Stimulated activated naive CD8-positive, alpha-beta T cell treated with anti-CD3 and anti-CD28 coated beads, Interleukin-15, amount 100 ng/mL, for 72 hours (primary cell): ENCODE results near the gene RPL7A.

Source experiments
- ATAC-seq: fragments of 150-1000 bp; cut with Tn5 transposase; 2 replicates; pipeline ENCODE4 v1.10.0; 2021; ENCODE audit warnings: mild to moderate bottlenecking, moderate library complexity
- DNase-seq, 2 donors: peaks; one replicate each; pipeline ENCODE4 v3.0.0; 2021 to 2022
- H3K27ac Mint-ChIP-seq, 2 donors: one replicate each; pipeline ENCODE4 v1.8.0; 2022; ENCODE audit warnings: mild to moderate bottlenecking in 2 of 2, mixed read lengths in 2 of 2, moderate library complexity in 2 of 2
- H3K27me3 Mint-ChIP-seq: one replicate; pipeline ENCODE4 v1.8.0; 2022; ENCODE audit warnings: mixed read lengths
- H3K4me1 Mint-ChIP-seq: one replicate; pipeline ENCODE4 v1.8.0; 2022; ENCODE audit warnings: mild to moderate bottlenecking, mixed read lengths
- H3K4me3 Mint-ChIP-seq, 2 donors: one replicate each; pipeline ENCODE4 v1.8.0; 2022; ENCODE audit warnings: mild to moderate bottlenecking in 2 of 2, mixed read lengths in 2 of 2, moderate library complexity in 1 of 2
- H3K9me3 Mint-ChIP-seq, 2 donors: one replicate each; pipeline ENCODE4 v1.8.0; 2022; ENCODE audit warnings: mixed read lengths in 2 of 2

RPL7A gene

GRCh38 chr9:133396952-133397351 is 48.9 kb downstream of the RPL7A start:
- no peak overlapping the region for H3K27ac Mint-ChIP-seq
- H3K4me3 Mint-ChIP-seq: no peak overlapping the region
- peaks cover 12% of the 10 kb centered on the region for H3K27me3 Mint-ChIP-seq
- ATAC-seq (peak; percentile 37), DNase-seq (no peak)
- H3K9me3 Mint-ChIP-seq: no peaks in the 10 kb centered on the region
- H3K4me1 Mint-ChIP-seq: no peaks in the 10 kb centered on the region

GRCh38 chr9:133397370-133397769 is 49.4 kb downstream of the RPL7A start:
- Mint-ChIP-seq H3K27ac (no peak overlapping the region), H3K27me3 (peaks cover 12% of the 10 kb centered on the region), H3K4me1 (no peaks in the 10 kb centered on the region), H3K9me3 (no peaks in the 10 kb centered on the region), H3K4me3 (no peak overlapping the region)
- DNase-seq (no peak), ATAC-seq (no peak)

GRCh38 chr9:133397895-133398294 is 49.9 kb downstream of the RPL7A start:
- ATAC-seq (no peak), DNase-seq (no peak)
- Mint-ChIP-seq H3K9me3 (no peaks in the 10 kb centered on the region), H3K27me3 (peaks cover 12% of the 10 kb centered on the region), H3K27ac (no peak overlapping the region), H3K4me3 (no peak overlapping the region), H3K4me1 (no peaks in the 10 kb centered on the region)

GRCh38 chr9:133400292-133400691 is 52.3 kb downstream of the RPL7A start:
- H3K27ac Mint-ChIP-seq: no peak overlapping the region
- H3K9me3 Mint-ChIP-seq: no peaks in the 10 kb centered on the region
- H3K4me1 Mint-ChIP-seq: peaks cover 8% of the 10 kb centered on the region
- no peaks in the 10 kb centered on the region for H3K27me3 Mint-ChIP-seq
- ATAC-seq: no peak
- DNase-seq: no peak
- H3K4me3 Mint-ChIP-seq: no peak overlapping the region
